Activated T-cell treated with anti-CD3 and anti-CD28 coated beads for 48 hours (primary cell): ENCODE results near the gene KSR2.

Experiments
- DNase-seq: peaks from one replicate; pipeline ENCODE4 v3.0.0-alpha.2; 2020; ENCODE audit warnings: low read depth

The KSR2 gene

GRCh38 chr12:117453961-117454360, 514.8 kb downstream of the KSR2 start:
- DNase-seq: no peak

- DNase-seq: no peak
These were observed 516.7 kb downstream of the KSR2 start for GRCh38 chr12:117452112-117452511.

GRCh38 chr12:117450209-117450608, 518.6 kb downstream of the KSR2 start:
- no peak for DNase-seq

- no peak for DNase-seq
These were observed 521.0 kb downstream of the KSR2 start for GRCh38 chr12:117447665-117448366.

- no peak for DNase-seq
These were observed 524.0 kb downstream of the KSR2 start for GRCh38 chr12:117444781-117445180.

- no peak for DNase-seq
These were observed 527.0 kb downstream of the KSR2 start for GRCh38 chr12:117441751-117442150.

GRCh38 chr12:117440384-117440783, 528.4 kb downstream of the KSR2 start:
- no peak for DNase-seq

- no peak for DNase-seq
These were observed 529.2 kb downstream of the KSR2 start for GRCh38 chr12:117439531-117440001.

- DNase-seq: no peak
These were observed 530.0 kb downstream of the KSR2 start for GRCh38 chr12:117438809-117439208.

- DNase-seq: no peak
These were observed 531.1 kb downstream of the KSR2 start for GRCh38 chr12:117437516-117438255.

- no peak for DNase-seq
These were observed 534.9 kb downstream of the KSR2 start for GRCh38 chr12:117433878-117434277.

- no peak for DNase-seq
These were observed 538.5 kb downstream of the KSR2 start for GRCh38 chr12:117430246-117430645.

- no peak for DNase-seq
These were observed 541.6 kb downstream of the KSR2 start for GRCh38 chr12:117427211-117427610.

- no peak for DNase-seq
These were observed 546.8 kb downstream of the KSR2 start for GRCh38 chr12:117421987-117422386.

GRCh38 chr12:117421068-117421752, 547.6 kb downstream of the KSR2 start:
- DNase-seq: no peak

- DNase-seq: no peak
These were observed 551.8 kb downstream of the KSR2 start for GRCh38 chr12:117417004-117417403.

- DNase-seq: no peak
These were observed 556.2 kb downstream of the KSR2 start for GRCh38 chr12:117412465-117413188.

- DNase-seq: no peak
These were observed 559.5 kb downstream of the KSR2 start for GRCh38 chr12:117409286-117409685.

- DNase-seq: no peak
These were observed 560.5 kb downstream of the KSR2 start for GRCh38 chr12:117408161-117408791.

- no peak for DNase-seq
These were observed 563.9 kb downstream of the KSR2 start for GRCh38 chr12:117404940-117405339.

- DNase-seq: no peak
These were observed 564.5 kb downstream of the KSR2 start for GRCh38 chr12:117404203-117404853.
